GM19468 (cell line): ENCODE data around the gene CSF3R.
"Not testable (repeated sequence)": the region's sequence is repeated elsewhere in the genome, so short reads cannot be mapped to it uniquely, and the experiment has no call there.

ENCODE experiments used
- ATAC-seq: cut with Tn5 transposase; IDR thresholded peaks from one replicate; pipeline ENCODE4 v1.9.1; 2021; ENCODE audit warnings: mild to moderate bottlenecking, moderate library complexity, moderate number of reproducible peaks; ENCODE audit not compliant: unreplicated experiment; ENCODE audit errors: extremely low read depth

CSF3R gene

DNA sequence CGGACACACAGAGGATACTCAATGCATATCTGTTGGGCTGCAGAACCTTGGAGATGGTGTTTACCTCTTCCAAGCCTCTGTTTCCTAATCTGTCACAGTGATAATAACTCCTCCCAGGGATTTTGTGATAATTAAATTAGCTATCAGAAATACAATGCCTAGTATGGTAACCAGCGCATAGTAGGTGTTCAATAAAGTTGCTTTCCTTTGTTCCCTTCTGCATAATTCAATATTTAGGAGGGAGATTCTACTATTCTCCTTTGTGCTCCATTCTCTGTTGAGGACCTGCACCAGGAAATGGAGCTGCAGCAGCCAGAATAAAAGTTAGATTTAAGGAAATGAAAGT, 3.4 kb upstream of the CSF3R start:
- no peak for ATAC-seq

DNA sequence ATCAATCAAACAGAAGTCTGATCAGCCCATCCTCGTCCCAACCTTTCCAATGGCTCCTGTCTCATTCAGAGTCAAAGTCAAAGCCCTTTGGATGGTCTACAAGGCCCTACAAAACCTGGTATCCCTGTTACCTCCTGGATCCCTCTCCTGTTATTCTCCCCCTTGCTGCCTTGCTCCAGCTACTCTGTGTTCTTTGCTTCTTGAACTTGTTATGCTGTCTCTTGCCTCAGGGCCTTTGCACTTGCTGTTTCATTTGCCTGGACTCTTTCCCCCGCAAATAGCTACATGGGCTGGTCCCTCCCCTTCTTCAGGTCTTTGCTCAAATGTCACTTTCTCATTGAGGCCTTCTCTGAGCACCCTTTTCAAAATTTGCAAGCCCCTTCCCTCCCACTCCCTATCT, 1.4 kb upstream of the CSF3R start:
- no peak for ATAC-seq

GRCh38 chr1:36481771-36482723, 666 bp downstream of the CSF3R start:
- ATAC-seq = no peak

DNA sequence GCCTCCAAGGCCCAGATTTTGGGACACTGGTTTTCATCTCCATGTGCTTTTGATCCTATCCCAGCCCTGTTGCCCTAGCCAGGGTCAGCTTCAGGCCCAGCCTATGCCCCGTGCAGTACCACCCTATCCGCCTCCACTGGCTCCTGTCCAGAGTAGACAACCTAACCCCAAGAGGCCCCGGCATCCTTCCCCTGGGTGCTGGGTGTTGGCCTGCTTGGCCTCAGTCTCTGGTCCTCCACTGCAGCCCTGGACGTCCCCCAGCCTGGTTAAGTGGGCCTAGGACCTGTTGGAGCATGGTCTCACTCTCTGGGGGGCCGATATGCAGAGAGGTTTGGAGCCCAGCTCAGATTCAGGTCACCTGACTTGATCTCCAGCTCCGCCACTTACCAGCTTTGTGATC, 1.6 kb downstream of the CSF3R start:
- ATAC-seq = no peak

GRCh38 chr1:36480161-36480560, 2.6 kb downstream of the CSF3R start:
- no peak for ATAC-seq

DNA sequence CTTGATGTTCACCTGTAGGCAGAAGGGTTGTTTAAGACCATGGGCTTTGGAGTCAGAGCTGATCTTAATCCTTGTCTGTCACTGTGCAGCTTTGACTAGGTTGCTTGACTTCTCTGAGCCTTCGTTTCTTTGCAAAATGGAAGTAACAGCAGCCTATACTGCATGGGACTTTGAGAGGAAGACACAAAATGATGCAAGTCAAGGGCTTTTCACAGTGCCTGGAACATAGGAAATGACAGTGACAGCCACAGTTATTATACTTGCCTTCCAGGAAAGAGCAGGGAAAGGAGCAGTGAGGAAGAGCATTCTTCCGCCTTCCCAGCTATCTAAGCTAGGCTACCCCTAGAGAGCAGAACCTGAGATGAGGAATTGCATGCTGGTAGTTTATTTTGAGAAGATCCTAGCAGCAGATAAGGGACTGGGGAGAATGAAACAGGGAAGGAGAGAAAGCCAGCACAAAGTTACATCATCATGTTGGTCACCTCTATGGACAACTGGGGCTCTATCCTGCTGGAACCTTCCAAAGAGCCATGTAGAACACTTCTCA, 3.1 kb downstream of the CSF3R start:
- no peak for ATAC-seq

DNA sequence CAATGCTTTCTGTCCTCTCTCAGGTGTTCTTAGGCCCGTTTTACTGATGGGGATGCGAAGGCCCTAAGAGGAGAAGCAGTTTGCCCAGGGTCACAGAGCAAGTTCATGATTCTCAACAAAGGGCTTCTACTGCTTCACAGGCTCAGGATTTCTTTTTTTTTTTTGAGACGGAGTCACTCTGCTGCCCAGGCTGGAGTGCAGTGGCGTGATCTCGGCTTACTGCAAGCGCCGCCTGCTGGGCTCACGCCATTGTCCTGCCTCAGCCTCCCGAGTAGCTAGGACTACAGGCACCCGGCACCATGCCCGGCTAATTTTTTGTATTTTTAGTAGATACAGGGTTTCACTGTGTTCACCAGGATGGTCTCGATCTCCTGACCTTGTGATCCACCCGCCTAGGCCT, 5.1 kb downstream of the CSF3R start:
- ATAC-seq = not testable (repeated sequence)

DNA sequence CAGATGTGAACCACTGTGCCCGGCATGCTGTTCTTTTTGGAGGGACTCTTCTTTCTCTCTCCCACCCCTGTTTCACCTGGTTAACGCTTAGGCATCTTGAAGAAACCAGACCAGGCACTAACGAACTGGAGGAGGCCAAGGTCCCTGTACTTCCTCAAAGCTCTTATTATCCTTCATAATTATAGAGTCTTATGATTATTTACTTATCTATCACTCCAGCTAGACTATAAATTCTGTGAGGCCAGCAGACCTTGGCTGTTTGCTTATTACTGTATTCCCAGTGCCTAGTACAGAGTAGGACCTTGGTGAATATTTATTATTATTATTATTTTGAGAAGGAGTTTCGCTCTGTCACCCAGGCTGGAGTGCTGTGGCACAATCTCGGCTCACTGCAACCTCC, 5.8 kb downstream of the CSF3R start:
- ATAC-seq = no peak

DNA sequence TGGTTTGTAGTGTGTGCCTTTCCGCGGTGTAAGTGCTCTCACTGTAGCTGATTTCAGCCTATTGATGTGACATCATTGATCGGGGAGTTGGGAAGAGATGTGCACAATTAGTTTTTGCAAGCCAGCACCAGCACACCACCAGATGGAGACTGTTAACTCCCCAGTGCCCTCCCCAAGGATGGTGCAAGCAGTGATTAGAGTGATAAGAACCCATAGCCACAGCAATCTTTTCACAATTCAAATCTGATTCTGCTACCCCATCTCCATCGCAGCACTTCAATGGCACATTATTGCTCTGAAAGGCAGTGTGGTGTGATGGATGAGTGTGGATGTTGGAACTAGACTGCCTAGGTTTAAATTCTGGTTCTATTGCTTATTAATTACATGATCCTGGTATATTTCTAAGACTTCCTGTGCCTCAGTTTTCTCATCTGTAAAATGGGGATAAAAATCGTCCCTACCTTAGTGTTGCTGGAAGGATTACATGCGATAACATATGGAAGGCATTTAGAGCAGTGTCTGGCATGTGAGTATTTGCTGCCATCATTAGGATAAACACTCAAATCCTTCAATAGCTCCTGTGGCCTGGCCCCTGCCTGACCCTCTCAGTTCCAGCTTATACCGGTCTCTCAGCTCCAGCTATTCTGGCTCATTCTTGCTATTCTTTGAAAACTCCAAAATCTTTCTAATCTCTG, 6.7 kb downstream of the CSF3R start:
- no peak for ATAC-seq

- ATAC-seq = no peak
These were observed 7.4 kb downstream of the CSF3R start for GRCh38 chr1:36475341-36475740.

GRCh38 chr1:36472656-36473055, 10.1 kb downstream of the CSF3R start:
- no peak for ATAC-seq

GRCh38 chr1:36471830-36472641, 10.7 kb downstream of the CSF3R start:
- ATAC-seq = no peak

- ATAC-seq = no peak
These were observed 13.6 kb downstream of the CSF3R start for GRCh38 chr1:36469163-36469562.

- no peak for ATAC-seq
These were observed 14.8 kb downstream of the CSF3R start for GRCh38 chr1:36467700-36468455.

GRCh38 chr1:36467027-36467410, 15.7 kb downstream of the CSF3R start:
- ATAC-seq = no peak

DNA sequence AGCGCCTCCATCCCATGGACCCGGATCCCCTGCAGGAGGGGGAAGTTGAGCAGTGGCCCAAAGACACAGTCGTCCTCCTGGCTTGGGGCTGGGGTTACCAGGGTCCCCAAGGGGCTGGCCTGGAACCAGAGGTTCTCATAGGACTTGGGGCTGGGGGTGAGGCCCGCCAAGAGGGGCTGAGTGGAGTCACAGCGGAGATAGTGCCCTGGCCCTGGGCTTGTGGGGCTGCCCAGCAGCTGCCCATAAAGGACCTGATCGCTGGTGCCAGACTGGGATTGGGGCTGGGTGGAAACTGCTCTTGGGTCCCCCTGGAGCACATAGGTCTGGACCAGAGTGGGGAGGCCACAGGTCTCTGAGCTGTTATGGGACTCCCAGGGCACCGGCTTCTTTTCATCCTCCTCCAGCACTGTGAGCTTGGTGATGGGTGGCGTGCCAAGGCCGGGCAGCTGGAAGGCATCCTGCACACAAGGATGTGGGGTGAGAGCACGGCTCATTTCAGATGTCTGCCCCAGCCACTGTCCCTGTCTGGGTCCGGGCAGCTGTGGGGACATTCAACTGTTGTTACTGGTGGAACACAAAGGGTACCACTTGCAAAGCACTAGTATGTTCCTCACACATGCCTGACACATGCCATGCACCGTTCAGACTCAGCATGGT, 16.2 kb downstream of the CSF3R start:
- ATAC-seq = no peak

DNA sequence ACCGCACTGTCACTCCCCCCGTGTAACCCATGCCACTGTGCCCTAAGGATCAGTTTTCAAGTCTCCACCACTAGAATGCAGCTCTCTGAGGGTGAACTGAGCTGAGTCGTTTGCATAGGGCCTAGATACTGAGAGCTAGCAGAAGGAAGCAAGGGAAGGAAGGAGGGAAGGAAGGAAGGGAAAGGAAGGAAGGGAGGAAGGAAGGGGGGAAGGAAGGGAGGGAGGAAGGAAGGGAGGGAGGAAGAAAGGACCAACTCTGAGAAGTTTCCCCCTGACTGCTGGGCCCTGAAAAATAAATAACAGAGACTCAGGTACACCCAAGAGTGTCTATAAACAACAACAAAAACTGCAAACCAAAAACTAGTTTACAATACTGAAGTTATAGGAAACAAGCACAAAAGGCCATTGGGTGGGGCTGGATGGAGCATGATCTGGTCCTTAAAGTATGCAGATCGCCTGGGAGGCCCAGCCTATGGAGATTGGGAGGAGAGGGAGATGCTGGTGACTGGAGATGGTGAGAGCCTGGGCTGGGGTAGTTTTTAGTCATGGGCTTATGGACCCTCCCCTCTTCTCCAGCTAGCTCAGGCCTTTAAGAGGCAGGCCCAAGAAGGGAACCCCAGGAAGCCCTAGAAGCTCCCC, 16.9 kb downstream of the CSF3R start:
- no peak for ATAC-seq

DNA sequence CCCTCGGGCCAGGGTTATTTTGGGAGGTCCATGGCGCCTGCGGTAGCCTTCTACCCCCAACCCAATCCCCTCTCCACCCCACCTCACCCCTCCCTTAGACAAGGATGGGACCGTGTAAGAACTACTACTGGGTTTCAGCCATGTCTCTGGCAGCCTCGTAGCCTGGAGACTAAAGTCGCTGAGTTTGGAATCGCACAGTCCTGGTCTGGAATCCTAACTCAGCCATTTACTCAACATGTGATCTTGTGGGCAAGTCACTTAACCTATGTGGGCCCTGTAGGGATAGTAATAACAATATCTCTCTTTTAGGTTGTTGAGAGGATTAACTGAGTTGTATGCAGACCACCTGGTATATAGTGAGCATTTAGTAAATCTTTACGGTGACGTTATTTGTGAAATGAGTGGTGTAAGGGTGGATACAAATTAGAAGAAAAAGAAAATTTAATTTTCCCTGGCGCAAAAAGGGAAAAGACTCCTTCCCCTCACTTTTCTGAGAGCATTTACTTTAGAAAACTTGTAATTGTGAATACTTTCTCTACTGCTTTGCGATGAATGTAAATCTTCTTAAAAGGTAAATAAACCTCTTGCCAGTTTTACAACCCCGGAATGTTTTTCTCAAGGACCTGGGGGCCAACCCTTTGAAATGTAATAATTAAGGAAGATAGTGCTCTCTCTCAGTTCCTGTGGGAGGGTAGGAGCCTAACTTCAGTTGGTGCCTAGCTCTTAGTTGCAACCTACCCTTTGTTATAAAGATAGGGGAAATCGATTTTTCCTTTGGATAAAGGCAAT, 17.9 kb downstream of the CSF3R start:
- ATAC-seq = no peak
